LHCN-M2 (cell line): ENCODE data around the gene ETAA1. TPM values are rescaled to one million over a fixed set of nuclear protein-coding genes. Genes with fewer than 3 reads are reported as not detected.

ENCODE experiments used
- DNase-seq: peaks from one replicate; pipeline ENCODE4 v3.0.0-alpha.2; 2012; ENCODE audit warnings: low read depth
- polyA plus RNA-seq: library from polyadenylated mRNA; unstranded; fragments of >200 nt; gene quantifications from one replicate; pipeline ENCODE4 v1.2.1, GENCODE V29; 2012; ENCODE audit warnings: missing spikeins
- total RNA-seq: library from RNA; depleted of rRNA; stranded (reverse); fragments of >200 nt; gene quantifications from 2 replicates; pipeline ENCODE4 v1.2.3, GENCODE V29; 2014; rRNA removed

Gene ETAA1
- total RNA-seq, result 30.5 and 32.1 TPM in 2 replicates
- polyA plus RNA-seq, result 4.0 TPM

DNA sequence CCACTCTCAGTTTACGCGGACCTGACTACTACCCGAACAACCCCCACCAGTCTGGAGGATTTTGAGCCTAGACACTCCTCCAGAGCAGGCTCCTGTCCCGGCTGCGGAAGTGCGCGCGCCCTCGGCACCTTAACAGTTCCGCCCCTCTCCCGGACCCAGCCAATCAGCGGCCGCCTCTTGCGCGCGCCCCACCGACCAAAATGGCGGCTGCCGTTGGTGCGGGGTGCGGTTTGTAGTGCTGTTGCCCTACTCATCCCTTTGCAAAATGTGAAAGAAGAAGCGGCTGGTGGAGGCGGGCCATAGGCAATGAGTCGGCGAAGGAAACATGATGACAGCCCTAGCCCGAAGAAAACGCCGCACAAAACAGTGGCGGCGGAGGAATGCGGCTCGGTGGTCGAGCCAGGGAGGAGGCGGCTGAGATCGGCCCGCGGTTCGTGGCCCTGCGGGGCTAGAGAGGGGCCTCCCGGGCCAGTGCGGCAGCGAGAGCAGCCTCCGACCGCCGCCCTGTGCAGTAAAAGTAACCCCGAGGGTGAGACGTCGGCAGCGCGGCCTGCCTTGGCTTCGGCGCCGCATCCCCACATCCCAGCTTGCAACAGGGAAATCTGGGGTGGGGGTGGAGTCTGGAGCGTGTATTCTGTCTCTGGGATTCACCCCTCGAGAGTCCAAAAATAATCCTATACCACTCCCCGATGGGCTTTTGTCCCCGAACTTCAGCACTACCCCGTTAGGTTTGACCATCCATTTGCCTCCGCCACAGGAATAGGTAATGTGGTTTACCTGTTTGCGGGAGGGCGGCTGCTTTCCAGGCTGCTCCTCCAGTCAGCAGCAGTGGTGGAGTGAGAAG lies at the start of gene ETAA1:
Gene ETAA1, plus strand, starts transcription at position 191 of the 844 bp plus-strand sequence. Its CDS starts 116 bp downstream, at position 307.
- peak; percentile 86 for DNase-seq

DNA sequence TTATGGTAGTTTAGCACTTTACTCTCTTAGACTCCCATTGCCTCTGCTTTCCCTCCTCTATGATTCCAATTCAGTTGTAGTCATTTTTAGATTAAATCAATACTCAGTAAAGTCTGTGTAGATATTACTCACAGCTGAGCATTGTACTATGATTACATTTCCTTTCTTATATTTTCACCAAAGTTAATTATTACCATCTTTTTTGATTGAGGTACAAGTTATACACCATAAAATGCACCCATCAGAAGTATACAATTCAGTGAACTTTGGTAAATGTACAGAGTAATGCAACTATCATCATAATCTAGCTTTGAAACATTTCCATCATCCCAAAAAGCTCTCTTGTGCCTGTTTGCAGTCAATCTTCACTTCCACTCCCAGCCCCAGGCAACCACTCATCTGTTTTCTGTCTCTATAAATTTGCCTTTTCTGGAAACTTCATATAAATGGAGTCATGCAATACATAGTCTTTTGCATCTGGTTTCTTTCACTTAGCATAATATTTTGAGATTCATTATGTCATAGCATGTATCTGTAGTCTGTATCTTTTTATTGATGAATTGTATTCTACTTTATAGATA lies 30.2 kb upstream of the ETAA1 start:
- no peak for DNase-seq

DNA sequence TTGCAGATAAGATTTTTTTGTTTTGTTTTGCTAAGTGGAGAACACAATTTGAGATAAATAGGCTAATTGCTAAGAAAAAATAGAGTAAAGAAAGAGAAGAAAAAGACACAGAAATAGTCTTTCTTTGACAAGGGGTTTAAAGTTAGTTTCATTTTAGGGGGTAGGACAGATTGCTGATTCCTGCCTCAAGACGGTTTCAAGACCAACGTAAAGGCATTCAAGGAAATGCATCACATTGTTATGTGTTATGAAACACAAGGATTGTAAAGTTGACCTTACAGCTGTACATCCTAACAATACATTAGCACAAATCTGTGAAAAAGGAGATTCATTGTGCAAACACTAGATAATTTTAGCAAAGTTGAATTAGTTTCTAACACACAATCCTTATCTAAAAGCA lies 22.7 kb upstream of the ETAA1 start:
- no peak for DNase-seq

DNA sequence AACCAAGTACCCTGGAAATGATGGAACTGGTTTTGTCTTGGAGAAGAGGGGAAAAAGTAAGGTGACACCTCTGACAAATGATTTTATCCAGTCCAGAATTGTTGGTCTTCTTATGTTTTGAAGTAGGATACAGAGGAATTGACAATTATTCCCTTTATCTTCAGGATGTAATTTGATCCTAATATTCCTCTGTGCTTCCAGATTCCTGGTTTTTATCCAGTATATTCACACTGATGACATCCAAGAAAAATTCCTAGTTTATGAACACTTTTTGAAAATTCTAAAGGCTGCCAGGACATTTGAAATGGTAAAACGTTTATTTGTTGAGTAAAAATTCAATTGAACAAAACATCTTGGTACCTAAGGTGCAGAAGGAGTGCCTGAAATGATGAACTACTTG lies 22.2 kb upstream of the ETAA1 start:
- no peak for DNase-seq

DNA sequence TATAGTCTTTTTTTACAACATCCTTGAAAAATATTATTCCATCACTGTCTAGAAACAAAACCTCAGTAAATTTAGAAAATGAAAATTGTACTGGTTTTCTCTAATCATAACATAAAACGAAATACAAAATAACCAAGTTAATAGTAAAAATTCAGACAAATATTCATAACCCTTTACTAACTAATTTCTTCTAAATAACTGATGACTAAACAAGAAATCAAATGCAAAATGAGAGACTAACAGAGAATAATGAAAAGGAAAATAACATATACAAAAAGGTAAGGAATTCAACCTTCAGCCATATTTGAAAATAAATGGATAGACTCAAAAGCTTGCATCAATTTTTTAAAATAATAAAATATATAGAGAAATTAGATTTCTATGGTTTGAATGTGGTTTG lies 18.6 kb upstream of the ETAA1 start:
- no peak for DNase-seq

DNA sequence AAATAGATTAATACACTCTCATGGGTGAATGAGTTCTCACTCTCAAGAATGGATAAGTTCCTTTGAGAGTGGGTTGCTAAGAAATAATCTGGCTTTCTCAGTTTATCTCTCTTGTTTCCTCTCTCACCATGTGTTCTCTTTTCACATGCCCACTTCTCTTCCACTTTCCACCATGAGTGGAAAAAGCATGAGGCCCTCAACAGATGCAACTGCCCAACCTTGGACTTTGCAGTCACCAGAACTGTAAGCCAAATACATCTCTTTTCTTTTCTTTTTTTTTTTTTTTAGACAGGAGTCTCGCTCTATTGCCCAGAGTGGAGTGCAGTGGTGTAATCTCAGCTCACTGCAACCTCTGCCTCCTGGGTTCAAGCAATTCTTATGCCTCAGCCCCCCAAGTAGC lies 18.1 kb upstream of the ETAA1 start:
- no peak for DNase-seq

DNA sequence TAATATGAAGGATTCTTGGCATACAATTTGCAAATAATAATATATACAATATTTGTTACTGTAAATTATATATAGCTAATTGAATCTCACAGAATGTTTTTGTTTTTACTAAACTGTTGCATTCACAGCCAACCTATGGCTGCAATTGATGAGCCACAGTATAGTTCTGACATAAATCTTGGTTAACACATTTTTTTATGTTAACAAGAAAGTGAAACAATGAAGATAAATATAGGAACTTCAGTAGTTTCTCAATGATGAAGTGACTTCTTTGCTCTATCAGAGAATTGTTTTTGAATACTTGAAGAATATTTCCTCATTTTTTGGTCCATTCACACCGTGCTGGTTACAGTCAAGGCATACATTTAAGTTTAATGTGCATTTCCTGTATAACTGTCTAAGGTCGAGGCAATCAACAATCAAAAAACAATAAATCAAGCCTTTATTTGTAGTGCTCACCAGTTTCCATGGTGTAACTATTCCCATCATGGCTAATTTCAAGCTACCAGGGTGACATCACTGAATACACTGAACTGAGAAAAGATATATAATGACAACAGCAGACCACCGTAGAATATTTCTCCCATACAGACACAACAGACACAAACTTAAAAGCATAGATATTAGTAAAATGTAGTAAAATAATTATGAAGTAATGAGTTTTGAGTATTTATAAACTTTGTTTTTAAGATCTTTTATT lies 12.9 kb upstream of the ETAA1 start:
- no peak for DNase-seq

DNA sequence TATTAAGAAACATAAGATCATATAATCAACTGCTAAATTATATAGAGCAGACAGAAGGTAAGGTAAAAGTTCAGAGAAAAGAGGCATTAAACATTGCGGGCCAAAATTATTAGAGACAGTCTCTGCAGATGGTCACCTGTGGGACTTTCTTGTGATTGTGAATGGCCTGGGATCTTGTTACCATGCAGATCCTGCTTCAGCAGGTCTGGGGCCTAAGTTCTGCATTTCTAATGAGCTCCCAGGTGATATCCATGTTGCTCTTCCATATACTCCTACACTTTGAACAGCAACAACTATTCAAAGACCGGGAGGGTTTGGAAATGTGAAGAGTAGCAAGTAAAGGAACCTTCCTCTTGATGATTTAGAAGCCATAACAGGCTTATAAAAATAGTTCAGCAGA lies 8.5 kb upstream of the ETAA1 start:
- no peak for DNase-seq

DNA sequence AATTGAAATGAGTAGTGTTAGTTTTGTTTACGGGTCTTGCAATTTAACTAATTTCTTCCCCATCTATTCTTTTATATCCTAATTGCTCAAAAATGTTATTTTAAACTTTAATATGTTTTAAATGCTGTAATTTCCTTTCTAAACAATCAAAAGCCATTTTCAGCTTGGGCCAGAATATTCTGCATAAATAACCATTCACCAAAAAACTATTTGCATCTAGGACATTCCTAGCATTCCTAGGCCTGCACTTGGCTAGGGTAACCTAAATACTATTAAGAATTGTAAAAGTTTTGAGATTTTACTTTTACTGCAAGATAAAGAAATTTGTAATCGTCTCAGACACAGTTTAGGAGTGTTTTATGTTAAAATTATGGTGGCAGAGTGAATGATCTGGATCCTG lies 7.8 kb upstream of the ETAA1 start:
- DNase-seq, result peak; percentile 58

DNA sequence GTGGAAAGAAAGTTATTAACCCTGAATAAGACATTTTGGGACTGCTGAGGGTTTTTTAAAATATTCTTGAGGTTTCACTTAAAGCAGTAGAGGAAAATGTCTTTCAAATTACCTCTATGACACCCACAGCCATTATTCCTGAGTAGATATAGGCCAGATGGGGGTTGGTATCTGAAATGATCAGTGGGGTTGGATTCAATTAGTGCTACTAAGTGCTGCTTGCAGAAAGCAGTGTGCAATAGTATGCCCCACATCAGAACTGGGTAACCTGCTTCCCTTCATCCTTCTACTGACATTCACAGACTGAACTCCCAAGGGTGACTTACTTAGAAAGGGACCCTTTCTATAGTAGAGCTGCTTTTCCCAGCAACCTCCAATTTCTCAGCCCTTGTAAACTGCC lies 7.3 kb upstream of the ETAA1 start:
- DNase-seq, result peak; percentile 12

DNA sequence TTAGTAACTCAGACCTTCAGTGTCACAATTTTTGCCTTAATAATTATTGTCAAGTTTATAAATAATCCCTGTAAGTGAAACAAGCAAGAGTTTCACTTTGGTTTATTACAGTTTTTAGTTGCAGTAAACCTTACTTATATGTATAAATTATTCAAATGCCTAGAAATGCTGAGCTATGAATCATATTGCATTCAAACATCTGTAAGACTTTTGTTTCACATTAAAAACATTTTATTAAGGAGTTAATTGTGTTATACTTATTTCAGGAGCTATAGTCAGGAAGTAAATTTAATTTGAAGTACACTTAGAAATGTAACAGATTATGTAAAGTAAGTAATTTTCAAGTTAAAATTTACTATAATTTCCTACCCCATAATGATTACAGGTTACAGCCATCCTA lies 3.9 kb upstream of the ETAA1 start:
- DNase-seq, result no peak

DNA sequence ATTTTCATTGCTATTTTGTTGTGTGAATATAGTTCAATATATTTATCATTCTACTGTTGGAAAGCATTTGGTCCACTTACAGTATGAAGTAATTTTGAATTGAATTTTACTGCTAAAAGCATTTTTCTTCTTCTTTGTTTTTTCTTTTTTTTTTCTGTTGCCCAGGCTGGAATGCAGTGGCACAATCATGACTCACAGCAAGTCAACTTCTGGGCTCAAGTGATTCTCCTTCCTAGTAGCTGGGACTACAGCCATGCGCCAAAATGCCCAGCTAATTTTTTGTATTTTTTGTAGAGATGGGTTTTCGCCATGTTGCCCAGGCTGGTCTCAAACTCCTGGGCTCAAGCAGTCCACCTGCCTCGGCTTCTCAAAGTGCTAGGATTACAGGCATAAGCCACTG lies 2.4 kb upstream of the ETAA1 start:
- peak; percentile 76 for DNase-seq

DNA sequence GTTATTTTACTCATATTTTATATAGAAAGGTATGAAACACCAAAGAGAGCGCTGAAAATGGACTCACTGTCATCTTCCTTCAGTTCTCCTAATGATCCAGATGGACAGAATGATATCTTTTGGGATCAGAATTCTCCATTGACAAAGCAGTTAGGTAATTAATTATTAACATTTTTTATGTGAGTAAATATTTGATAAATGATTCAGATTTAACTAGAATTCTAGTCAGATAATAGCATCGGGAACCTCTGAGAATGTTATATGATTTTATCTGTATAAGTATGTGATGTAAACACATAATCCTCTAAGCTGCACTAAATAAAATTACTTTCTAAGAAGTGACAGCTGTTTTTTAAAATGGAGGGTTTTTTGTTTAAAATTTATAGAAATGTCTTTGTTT lies 2.0 kb downstream of the ETAA1 start:
- DNase-seq, result no peak

DNA sequence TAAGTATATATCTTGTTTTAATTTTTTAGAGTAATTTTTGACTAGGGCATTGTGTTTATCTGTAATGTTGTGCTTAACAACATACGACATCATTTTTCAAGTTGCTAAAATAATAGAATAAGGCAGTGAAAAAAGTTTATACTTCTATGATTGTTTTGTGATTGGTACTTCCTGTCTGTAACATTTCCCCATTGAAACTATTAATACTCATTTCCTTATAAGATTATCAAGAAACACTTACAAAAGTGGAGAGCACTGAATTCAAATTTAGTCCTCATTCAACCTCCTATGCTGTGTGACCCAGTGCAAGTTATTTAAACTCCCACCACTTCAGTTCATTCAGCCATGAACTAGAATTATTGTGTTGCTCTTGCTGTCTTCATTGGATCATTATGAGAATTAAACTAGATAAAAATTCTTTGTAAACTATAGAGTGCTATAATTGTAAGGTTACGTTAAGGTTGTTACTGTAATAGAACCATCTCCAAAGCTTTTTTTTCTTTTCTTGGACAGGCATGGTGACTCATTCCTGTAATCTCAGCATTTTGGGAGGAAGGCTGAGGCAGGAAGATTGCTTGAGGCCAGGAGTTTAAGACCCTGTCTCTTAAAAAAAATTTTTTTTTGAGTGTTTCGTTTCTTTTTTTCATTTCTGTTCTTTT lies 2.8 kb downstream of the ETAA1 start:
- DNase-seq, result peak; percentile 48

DNA sequence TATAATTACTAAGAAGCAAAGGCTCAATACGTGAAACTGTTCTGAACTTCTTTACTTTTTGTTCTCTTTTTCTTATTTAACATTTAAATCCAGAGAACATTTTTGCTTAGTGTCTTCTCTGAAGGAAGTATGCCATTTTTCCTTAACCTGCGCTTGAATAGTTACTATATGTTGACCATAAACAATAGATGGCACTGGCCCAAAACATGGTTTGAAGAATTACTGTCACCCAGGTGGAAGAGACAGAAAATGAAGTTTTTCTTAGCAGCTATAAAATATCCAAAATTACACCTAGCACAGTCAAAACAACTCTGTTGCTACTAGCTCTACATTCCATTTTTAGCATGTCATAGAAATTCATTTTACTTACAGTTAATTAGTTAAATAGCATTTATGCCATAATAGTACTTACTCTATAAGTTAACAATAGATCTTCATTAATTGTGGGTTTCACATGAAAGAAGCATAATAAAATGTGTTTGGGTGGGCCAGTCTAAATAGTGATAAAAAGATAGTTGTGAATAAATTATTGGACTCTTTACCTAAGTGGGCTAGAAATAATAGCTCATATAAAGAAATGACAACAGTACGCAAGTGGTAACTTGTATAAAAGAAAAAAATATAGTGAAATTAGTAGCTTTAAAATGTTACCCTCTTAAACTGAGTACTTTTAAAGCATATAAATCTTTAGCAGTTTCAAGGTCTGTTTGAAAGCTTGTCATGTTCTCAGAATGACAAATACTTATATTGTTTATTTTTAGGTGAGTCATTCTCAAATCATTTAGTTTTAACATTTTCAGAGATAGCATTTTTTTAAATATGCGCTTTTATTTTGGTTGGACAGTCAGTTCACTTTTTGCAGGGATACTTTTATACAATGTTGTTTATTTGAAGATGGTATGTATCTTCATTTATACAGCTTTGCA lies 3.7 kb downstream of the ETAA1 start:
- peak; percentile 50 for DNase-seq

DNA sequence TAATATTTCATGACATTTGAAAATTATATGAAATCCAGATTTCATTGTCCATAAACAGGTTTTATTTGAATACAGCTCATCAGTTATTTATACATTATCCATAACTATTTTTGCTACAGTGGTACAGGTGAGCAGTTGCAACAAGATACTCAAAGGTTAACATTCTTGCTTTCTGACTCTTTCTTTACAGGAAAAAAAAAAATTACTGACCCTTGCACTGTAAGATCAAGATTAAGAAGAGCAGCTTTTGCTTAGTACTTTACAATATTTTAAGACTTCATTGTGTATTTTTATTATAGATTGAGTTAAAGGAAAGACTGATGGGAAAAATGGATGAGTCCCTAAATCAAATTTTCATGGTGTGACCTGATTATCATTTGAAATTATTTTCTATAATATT lies 11.2 kb downstream of the ETAA1 start:
- no peak for DNase-seq

DNA sequence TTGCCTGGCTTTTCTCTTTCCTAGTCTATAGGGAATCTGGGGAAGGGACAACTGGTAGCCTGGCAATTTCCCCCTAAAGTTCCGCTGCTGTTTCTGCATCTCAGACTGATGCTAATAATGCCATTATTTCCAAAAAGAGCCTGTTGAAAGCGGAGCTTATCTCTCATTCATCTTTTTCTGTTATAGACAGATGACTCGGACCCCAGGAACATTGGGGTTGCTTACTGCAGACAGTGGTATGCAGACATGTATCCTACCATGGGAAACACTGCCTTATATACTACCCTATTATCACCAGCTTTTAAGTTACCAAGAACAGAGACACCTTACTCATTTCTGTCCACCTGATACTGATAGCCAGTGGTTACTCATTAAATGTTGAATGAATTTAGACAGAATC lies 15.3 kb downstream of the ETAA1 start:
- DNase-seq, result no peak

DNA sequence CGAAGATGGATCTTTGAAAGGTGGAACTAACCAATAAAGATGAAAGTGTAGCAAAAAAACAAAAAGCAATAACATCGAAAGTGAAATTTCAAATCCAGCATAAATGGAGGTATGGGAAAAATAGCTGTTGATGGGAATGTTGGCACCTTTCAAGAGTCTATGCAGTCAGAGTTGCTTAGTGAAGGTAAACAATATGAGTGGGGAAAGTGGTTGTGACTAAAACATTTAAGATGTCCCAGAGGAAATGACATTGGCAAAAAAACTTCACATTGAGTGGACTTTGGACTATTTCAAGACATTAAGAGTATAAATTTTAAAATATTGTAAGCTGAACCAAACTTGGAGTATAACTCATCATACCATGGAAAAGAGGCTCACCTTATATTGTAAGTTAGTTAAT lies 17.7 kb downstream of the ETAA1 start:
- peak; percentile 4 for DNase-seq

DNA sequence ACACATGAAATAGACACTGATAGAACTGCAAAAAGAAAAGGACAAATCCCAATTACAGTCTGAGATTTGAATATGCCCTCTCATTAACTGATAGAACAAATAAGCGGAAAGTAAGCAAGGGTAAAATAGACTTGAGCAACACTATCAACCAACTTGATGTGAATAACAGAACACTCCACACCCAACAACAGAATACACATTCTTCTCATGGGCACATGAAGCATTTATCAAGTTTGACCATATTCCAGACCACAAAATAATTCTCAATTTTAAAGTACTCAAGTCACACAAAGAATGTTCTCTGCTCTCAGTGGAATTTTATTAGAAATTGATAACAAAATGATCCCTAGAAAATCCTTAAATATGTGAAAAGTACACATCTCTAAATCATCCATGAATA lies 19.0 kb downstream of the ETAA1 start:
- DNase-seq, result no peak

DNA sequence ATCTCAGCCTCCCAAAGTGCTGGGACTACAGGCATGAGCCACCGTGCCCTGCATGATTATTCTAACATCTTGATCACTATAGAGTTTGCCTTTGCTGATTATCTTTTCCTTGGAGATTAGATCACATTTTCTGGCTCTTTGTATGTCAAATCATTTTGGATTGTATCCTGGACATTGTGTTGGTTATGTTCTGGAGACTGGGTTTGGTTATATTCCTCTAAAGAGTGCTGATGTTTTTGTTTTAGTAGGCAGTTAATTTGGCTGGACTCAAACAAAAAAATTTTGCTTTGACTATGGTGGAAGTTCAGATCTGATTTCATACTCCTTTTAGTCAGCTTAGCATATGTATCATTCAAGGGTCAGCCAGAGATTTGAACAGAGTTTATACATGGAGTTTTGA lies 26.4 kb downstream of the ETAA1 start:
- no peak for DNase-seq

DNA sequence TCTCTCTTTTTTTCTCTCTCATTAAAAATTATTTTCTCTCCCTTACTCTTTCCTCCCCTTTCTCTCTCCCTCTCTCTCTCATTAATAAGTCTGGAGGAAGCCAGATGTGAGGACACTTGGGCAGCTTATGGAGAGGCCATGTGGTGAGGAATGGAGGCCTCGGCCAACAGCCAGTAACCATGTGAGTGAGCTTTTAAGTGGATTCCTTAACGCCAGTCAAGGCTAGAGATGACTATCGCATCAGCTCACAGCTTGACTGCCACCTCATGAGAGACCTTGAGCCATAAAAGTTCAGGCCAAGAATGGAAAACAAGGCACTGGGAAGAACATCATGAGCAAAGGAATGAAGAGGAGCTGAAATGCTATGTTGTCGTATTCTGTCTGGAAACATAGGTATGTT lies 39.1 kb downstream of the ETAA1 start:
- no peak for DNase-seq
